Endodermal cell (in vitro differentiated cells): ENCODE measurements around the gene ADARB1. TPM values are rescaled to one million over a fixed set of nuclear protein-coding genes. Genes with fewer than 3 reads are reported as not detected.

Source experiments
- DNase-seq: peaks from one replicate; pipeline ENCODE4 v3.0.0-alpha.2; 2017
- H3K27ac ChIP-seq: 2 replicates; pipeline ENCODE4 v1.5.1; 2013; ENCODE audit warnings: mild to moderate bottlenecking, low read depth, low read length, moderate library complexity
- H3K27me3 ChIP-seq: 2 replicates; pipeline ENCODE4 v1.6.1; 2013; ENCODE audit warnings: mild to moderate bottlenecking, low read length, moderate library complexity; ENCODE audit not compliant: insufficient read depth, control insufficient read depth, poor library complexity, severe bottlenecking
- H3K36me3 ChIP-seq: 2 replicates; pipeline ENCODE4 v1.7.0; 2013; ENCODE audit warnings: mild to moderate bottlenecking, low read length, moderate library complexity; ENCODE audit not compliant: control insufficient read depth, insufficient read depth
- H3K4me1 ChIP-seq: one replicate; pipeline ENCODE4 v1.7.0; 2013; ENCODE audit warnings: low read length; ENCODE audit not compliant: control insufficient read depth, insufficient read depth
- H3K4me3 ChIP-seq: 2 replicates; pipeline ENCODE4 v1.5.1; 2013; ENCODE audit warnings: mild to moderate bottlenecking, low read length, moderate library complexity
- H3K9ac ChIP-seq: 2 replicates; pipeline ENCODE4 v1.6.1; 2013; ENCODE audit warnings: mild to moderate bottlenecking, low read length, moderate library complexity; ENCODE audit not compliant: poor library complexity, severe bottlenecking; ENCODE audit errors: extremely low read depth
- H3K9me3 ChIP-seq: 2 replicates; pipeline ENCODE4 v1.6.1; 2013; ENCODE audit warnings: mild to moderate bottlenecking, low read length, moderate library complexity; ENCODE audit not compliant: control insufficient read depth
- H3K27ac Mint-ChIP-seq: 2 replicates; pipeline ENCODE4 v1.8.0; 2020; ENCODE audit warnings: mixed read lengths
- H3K27me3 Mint-ChIP-seq: 2 replicates; pipeline ENCODE4 v1.8.0; 2021; ENCODE audit warnings: mild to moderate bottlenecking, mixed read lengths; ENCODE audit not compliant: insufficient read depth
- H3K36me3 Mint-ChIP-seq: 2 replicates; pipeline ENCODE4 v1.8.0; 2020; ENCODE audit warnings: low read depth, mixed read lengths
- H3K4me1 Mint-ChIP-seq: 2 replicates; pipeline ENCODE4 v1.8.0; 2020; ENCODE audit warnings: mixed read lengths
- H3K4me3 Mint-ChIP-seq: 2 replicates; pipeline ENCODE4 v1.8.0; 2020; ENCODE audit warnings: mild to moderate bottlenecking, moderate library complexity, mixed read lengths
- H3K9me3 Mint-ChIP-seq: 2 replicates; pipeline ENCODE4 v1.8.0; 2020; ENCODE audit warnings: mild to moderate bottlenecking, mixed read lengths
- WGBS, 2 experiments: methylation state at CpG; one replicate each; pipeline versions ENCODE4 v1.1.5 to v1.1.7; 2013; ENCODE audit warnings: missing lambda C conversion rate in 2 of 2, mixed read lengths in 1 of 2; ENCODE audit not compliant: insufficient coverage in 1 of 2, insufficient read length in 1 of 2; 5-methylcytosine and 5-hydroxymethylcytosine counted together
- total RNA-seq, 2 donors: library from RNA; stranded (reverse); fragmentation: NEBNext Ultra II Directional in 1 of 2; extraction: Animal tissue kit (Norgen Biotek cat#: 25700) in 1 of 2; gene quantifications; 2 replicates in 1 of 2; 3 replicates in 1 of 2; pipeline ENCODE4 v1.2.1, GENCODE V29; 2021
- TF ChIP-seq, protein P1 (sequence below): fragments of 200-600 bp; sonication (generic); conservative IDR thresholded peaks from 2 replicates; pipeline ENCODE4 v1.5.0; 2021; ENCODE audit warnings: antibody characterized with exemption, mild to moderate bottlenecking

The ADARB1 gene
- total RNA-seq, 2 donors from 2014 or later: 11.5 to 20.1 TPM

DNA sequence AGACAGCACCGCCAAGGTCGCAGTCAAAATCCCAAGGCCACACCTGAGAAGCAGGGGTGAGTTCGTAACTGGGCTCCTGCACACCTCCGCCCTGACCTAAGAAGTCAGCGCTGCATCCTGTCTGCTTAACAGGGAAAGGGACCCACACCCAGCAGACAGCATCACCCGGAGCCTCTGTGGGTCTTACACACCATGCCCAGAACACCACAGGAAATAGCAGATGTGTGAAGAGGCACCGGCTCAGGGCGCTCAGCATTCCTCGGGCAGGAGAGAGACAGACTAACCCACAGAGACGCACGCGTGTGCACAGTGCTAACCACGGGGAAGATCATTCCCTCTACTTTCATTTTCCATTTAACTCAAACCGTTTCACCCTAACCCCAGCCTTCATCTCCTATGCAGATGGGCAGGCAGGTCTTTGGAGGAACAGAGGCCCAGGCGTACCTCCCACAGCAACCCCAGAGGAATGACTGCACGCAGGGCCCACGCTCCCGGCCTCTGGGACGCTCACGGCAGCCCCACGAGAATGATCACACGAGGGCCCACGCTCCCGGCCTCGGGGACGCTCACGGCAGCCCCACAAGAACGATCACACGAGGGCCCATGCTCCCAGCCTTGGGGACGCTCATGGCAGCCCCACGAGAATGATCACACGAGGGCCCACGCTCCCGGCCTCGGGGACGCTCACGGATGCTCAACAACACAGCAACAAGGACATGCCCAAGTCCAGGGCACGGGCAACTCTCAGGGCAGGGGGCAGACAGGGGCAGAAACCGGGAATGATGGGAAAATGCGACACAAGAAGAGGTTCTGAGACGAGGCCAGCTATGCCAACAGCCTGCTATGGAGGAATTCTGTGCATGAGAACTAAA is 192.4 kb downstream of the ADARB1 start:
- no peak overlapping the region for H3K4me3 Mint-ChIP-seq
- peak; percentile 23 for DNase-seq
- TF ChIP-seq, protein P1, sequence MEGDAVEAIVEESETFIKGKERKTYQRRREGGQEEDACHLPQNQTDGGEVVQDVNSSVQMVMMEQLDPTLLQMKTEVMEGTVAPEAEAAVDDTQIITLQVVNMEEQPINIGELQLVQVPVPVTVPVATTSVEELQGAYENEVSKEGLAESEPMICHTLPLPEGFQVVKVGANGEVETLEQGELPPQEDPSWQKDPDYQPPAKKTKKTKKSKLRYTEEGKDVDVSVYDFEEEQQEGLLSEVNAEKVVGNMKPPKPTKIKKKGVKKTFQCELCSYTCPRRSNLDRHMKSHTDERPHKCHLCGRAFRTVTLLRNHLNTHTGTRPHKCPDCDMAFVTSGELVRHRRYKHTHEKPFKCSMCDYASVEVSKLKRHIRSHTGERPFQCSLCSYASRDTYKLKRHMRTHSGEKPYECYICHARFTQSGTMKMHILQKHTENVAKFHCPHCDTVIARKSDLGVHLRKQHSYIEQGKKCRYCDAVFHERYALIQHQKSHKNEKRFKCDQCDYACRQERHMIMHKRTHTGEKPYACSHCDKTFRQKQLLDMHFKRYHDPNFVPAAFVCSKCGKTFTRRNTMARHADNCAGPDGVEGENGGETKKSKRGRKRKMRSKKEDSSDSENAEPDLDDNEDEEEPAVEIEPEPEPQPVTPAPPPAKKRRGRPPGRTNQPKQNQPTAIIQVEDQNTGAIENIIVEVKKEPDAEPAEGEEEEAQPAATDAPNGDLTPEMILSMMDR: no peak
- H3K4me1 Mint-ChIP-seq: no peaks in the 10 kb centered on the region
- WGBS, 2 experiments: 92 to 94% methylated on average over 21 to 41 of the region's 41 CpGs
- Histone ChIP-seq H3K9ac (no peak overlapping the region), H3K27me3 (no peaks in the 10 kb centered on the region), H3K27ac (no peak overlapping the region), H3K4me3 (no peak overlapping the region), H3K9me3 (peaks cover 21% of the 10 kb centered on the region), H3K4me1 (no peaks in the 10 kb centered on the region), H3K36me3 (peaks cover 68% of the 10 kb centered on the region)
- no peak overlapping the region for H3K27ac Mint-ChIP-seq
- H3K27me3 Mint-ChIP-seq: no peaks in the 10 kb centered on the region
- H3K36me3 Mint-ChIP-seq: peaks cover 62% of the 10 kb centered on the region
- H3K9me3 Mint-ChIP-seq: peaks cover 14% of the 10 kb centered on the region

- no peaks in the 10 kb centered on the region for H3K4me1 ChIP-seq
- DNase-seq: peak; percentile 29
- no peak overlapping the region for H3K4me3 Mint-ChIP-seq
- peaks cover 57% of the 10 kb centered on the region for H3K36me3 Mint-ChIP-seq
- H3K27ac Mint-ChIP-seq: no peak overlapping the region
- no peak overlapping the region for H3K4me3 ChIP-seq
- 96% methylated on average over 16 of the region's 16 CpGs for WGBS, 2 experiments
- H3K4me1 Mint-ChIP-seq: no peaks in the 10 kb centered on the region
- peaks cover 14% of the 10 kb centered on the region for H3K9me3 Mint-ChIP-seq
- no peak overlapping the region for H3K27ac ChIP-seq
- no peaks in the 10 kb centered on the region for H3K27me3 Mint-ChIP-seq
- no peak overlapping the region for H3K9ac ChIP-seq
- peaks cover 68% of the 10 kb centered on the region for H3K36me3 ChIP-seq
- H3K9me3 ChIP-seq: peaks cover 27% of the 10 kb centered on the region
- TF ChIP-seq, protein P1: no peak
- H3K27me3 ChIP-seq: no peaks in the 10 kb centered on the region
These were observed 193.0 kb downstream of the ADARB1 start for GRCh38 chr21:45267390-45267760.

DNA sequence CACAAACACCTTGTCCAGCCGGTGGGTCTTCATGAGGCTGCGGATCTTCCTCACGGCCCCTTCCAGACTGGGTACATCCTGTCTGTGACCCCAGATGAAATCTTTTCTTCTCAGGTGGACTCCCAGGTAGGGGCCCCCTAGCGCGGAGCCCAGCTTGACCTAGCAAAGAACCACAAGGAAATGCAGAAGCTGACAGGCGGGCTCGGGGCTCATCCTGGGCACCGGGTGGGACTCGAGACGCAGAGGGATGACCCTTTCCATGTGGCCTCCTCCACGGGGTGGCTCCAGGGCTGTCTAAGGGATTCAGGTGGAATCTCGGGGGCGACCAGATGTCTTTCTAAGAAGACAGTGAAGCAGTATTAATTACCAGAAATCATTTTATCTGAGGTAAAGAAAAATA is 195.5 kb downstream of the ADARB1 start:
- WGBS, 2 experiments: 91 to 95% methylated on average over 9 to 13 of the region's 13 CpGs
- peaks cover 35% of the 10 kb centered on the region for H3K36me3 Mint-ChIP-seq
- Histone ChIP-seq H3K36me3 (peaks cover 73% of the 10 kb centered on the region), H3K4me1 (no peaks in the 10 kb centered on the region), H3K27ac (no peak overlapping the region), H3K4me3 (peak overlapping the region; percentile 1), H3K27me3 (no peaks in the 10 kb centered on the region), H3K9ac (no peak overlapping the region), H3K9me3 (peaks cover 52% of the 10 kb centered on the region)
- no peak overlapping the region for H3K4me3 Mint-ChIP-seq
- TF ChIP-seq, protein P1: no peak
- no peaks in the 10 kb centered on the region for H3K4me1 Mint-ChIP-seq
- H3K27ac Mint-ChIP-seq: no peak overlapping the region
- peaks cover 14% of the 10 kb centered on the region for H3K9me3 Mint-ChIP-seq
- H3K27me3 Mint-ChIP-seq: no peaks in the 10 kb centered on the region
- peak; percentile 37 for DNase-seq
